ENCODE measurements around the gene ST6GALNAC4.

- TF ChIP-seq, protein P1, sequence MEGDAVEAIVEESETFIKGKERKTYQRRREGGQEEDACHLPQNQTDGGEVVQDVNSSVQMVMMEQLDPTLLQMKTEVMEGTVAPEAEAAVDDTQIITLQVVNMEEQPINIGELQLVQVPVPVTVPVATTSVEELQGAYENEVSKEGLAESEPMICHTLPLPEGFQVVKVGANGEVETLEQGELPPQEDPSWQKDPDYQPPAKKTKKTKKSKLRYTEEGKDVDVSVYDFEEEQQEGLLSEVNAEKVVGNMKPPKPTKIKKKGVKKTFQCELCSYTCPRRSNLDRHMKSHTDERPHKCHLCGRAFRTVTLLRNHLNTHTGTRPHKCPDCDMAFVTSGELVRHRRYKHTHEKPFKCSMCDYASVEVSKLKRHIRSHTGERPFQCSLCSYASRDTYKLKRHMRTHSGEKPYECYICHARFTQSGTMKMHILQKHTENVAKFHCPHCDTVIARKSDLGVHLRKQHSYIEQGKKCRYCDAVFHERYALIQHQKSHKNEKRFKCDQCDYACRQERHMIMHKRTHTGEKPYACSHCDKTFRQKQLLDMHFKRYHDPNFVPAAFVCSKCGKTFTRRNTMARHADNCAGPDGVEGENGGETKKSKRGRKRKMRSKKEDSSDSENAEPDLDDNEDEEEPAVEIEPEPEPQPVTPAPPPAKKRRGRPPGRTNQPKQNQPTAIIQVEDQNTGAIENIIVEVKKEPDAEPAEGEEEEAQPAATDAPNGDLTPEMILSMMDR (IDR thresholded peaks at IDR 0.05): no peak
- no peak for TF ChIP-seq POLR2AphosphoS5 (IDR thresholded peaks at IDR 0.05; ENCODE audit: low read depth, low read length)
Measured at GRCh38 chr9:127893392-127893791, 23.4 kb downstream of the ST6GALNAC4 start.

Measured in Panc1 (cell line).